ENCODE data around the gene INPP5B. TPM values are rescaled to one million over a fixed set of nuclear protein-coding genes. Genes with fewer than 3 reads are reported as not detected.

Gene INPP5B
- total and polyA plus RNA-seq, 9 of the 15 experiments (the other 6 are each of a cell fraction or from before 2014, with no cell fraction given): 14.1 to 28.7 (median 20.9) TPM

DNA sequence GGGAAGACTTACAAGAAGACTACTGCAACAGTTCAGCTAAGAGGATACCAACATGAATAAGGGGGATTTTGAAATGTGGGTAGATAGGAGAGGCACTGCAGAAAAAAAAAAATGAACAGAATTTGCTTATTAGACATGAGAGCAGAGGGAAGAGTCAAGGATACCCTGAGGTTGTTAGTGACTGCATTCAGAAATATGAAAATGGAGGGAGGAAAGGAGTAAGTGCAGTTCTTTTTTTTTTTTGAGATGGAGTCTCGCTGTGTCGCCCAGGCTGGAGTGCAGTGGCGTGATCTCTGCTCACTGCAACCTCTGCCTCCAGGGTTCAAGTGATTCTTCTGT, 23.3 kb downstream of the INPP5B start:
- Histone ChIP-seq H4K20me1 (replicated peaks; ENCODE audit: control insufficient read depth, insufficient read depth, low read length) (no peaks in the 10 kb centered on the region), H3K9ac (ENCODE audit: insufficient read depth in 1 of 2, low read depth in 2 of 2, low read length in 2 of 2) (peak overlapping the region in 1 of 2 experiments; percentile 58; a peak in 2 of 4 replicates), H3K36me3 (ENCODE audit: control insufficient read depth, insufficient read depth, low read length) (peaks cover 10% of the 10 kb centered on the region), H3K4me2 (ENCODE audit: insufficient read depth, low read length) (peak overlapping the region; percentile 64), H3K27ac (ENCODE audit: extremely low read depth, low read depth, low read length) (peak overlapping the region; percentile 85), H3K9me1 (ENCODE audit: control insufficient read depth, insufficient read depth, low read length) (no peaks in the 10 kb centered on the region), H3K4me3 (no peak overlapping the region), H3K79me2 (ENCODE audit: control insufficient read depth, insufficient read depth, low read length) (peaks cover 82% of the 10 kb centered on the region), H3K9me3 (replicated peaks; ENCODE audit: control insufficient read depth, insufficient read depth, low read depth, low read length) (no peaks in the 10 kb centered on the region), H3K27me3 (ENCODE audit: control insufficient read depth in 2 of 2, insufficient read depth in 2 of 2, low read length in 2 of 2) (no peaks in the 10 kb centered on the region), H2AFZ (ENCODE audit: low read depth, low read length) (peak overlapping the region; percentile 61; the same call in 1 of the 2 replicates), H3K4me1 (replicated peaks in 1 of 2; ENCODE audit: control insufficient read depth in 2 of 2, insufficient read depth in 2 of 2, low read length in 2 of 2) (peaks cover 34 to 41% of the 10 kb centered on the region in 2 experiments; a peak in 4 of 5 replicates)
- POLR2A ChIA-PET: interaction anchor here (0.5 to 1.7 kb wide), 3 partner anchors 8 to 1640 kb away, joined by 3 to 9 read pairs (median 6); no protein-coding TSS in a partner anchor
- CTCF ChIA-PET (ENCODE audit: low intra/inter-chr PET ratio): no interaction called here
- ATAC-seq (no peak), FAIRE-seq (no peak), DNase-seq (ENCODE audit: extremely low read depth in 1 of 4, low spot score in 3 of 4) (peak in 1 of 4 experiments; percentile 3)
- in situ Hi-C loops (cut with MboI) (no loop called here), intact Hi-C loops (cut with micrococcal nuclease) (no loop called here)
- TF ChIP-seq SNIP1 (IDR thresholded peaks at IDR 0.05; ENCODE audit: low read depth) (0 out of 2 replicates have a peak, but pooled peaks have one; percentile 28), RB1 (IDR thresholded peaks at IDR 0.05; ENCODE audit: low read depth) (no peak), SP1 (CRISPR knock-in tag; IDR thresholded peaks at IDR 0.05) (no peak)
- TF ChIP-seq, protein P1, sequence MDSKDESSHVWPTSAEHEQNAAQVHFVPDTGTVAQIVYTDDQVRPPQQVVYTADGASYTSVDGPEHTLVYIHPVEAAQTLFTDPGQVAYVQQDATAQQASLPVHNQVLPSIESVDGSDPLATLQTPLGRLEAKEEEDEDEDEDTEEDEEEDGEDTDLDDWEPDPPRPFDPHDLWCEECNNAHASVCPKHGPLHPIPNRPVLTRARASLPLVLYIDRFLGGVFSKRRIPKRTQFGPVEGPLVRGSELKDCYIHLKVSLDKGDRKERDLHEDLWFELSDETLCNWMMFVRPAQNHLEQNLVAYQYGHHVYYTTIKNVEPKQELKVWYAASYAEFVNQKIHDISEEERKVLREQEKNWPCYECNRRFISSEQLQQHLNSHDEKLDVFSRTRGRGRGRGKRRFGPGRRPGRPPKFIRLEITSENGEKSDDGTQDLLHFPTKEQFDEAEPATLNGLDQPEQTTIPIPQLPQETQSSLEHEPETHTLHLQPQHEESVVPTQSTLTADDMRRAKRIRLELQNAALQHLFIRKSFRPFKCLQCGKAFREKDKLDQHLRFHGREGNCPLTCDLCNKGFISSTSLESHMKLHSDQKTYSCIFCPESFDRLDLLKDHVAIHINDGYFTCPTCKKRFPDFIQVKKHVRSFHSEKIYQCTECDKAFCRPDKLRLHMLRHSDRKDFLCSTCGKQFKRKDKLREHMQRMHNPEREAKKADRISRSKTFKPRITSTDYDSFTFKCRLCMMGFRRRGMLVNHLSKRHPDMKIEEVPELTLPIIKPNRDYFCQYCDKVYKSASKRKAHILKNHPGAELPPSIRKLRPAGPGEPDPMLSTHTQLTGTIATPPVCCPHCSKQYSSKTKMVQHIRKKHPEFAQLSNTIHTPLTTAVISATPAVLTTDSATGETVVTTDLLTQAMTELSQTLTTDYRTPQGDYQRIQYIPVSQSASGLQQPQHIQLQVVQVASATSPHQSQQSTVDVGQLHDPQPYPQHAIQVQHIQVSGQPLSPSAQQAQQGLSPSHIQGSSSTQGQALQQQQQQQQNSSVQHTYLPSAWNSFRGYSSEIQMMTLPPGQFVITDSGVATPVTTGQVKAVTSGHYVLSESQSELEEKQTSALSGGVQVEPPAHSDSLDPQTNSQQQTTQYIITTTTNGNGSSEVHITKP (IDR thresholded peaks at IDR 0.05; ENCODE audit: partially characterized antibody): peak; percentile 28
- TF ChIP-seq, protein P2, sequence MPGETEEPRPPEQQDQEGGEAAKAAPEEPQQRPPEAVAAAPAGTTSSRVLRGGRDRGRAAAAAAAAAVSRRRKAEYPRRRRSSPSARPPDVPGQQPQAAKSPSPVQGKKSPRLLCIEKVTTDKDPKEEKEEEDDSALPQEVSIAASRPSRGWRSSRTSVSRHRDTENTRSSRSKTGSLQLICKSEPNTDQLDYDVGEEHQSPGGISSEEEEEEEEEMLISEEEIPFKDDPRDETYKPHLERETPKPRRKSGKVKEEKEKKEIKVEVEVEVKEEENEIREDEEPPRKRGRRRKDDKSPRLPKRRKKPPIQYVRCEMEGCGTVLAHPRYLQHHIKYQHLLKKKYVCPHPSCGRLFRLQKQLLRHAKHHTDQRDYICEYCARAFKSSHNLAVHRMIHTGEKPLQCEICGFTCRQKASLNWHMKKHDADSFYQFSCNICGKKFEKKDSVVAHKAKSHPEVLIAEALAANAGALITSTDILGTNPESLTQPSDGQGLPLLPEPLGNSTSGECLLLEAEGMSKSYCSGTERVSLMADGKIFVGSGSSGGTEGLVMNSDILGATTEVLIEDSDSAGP (CRISPR knock-in tag; IDR thresholded peaks at IDR 0.05): no peak
- TF ChIP-seq, protein P3, sequence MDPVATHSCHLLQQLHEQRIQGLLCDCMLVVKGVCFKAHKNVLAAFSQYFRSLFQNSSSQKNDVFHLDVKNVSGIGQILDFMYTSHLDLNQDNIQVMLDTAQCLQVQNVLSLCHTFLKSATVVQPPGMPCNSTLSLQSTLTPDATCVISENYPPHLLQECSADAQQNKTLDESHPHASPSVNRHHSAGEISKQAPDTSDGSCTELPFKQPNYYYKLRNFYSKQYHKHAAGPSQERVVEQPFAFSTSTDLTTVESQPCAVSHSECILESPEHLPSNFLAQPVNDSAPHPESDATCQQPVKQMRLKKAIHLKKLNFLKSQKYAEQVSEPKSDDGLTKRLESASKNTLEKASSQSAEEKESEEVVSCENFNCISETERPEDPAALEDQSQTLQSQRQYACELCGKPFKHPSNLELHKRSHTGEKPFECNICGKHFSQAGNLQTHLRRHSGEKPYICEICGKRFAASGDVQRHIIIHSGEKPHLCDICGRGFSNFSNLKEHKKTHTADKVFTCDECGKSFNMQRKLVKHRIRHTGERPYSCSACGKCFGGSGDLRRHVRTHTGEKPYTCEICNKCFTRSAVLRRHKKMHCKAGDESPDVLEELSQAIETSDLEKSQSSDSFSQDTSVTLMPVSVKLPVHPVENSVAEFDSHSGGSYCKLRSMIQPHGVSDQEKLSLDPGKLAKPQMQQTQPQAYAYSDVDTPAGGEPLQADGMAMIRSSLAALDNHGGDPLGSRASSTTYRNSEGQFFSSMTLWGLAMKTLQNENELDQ (CRISPR knock-in tag; IDR thresholded peaks at IDR 0.05; ENCODE audit: borderline replicate concordance): no peak
- WGBS (ENCODE audit: insufficient coverage, low coverage, missing lambda C conversion rate): 100% methylated on average over 1 of the region's 3 CpGs
- BruUV-seq (replicated peaks): no TSS peak

Measured in K562 (cell line).